Calu3 (cell line): ENCODE results near the gene DAP3. TPM values are rescaled to one million over a fixed set of nuclear protein-coding genes. Genes with fewer than 3 reads are reported as not detected.
"Not testable (repeated sequence)": the region's sequence is repeated elsewhere in the genome, so short reads cannot be mapped to it uniquely, and the experiment has no call there.

Source experiments
- BruUV-seq: library from RNA; stranded (reverse); fragments of 400-500 nt; replicated peaks from 2 replicates; lab custom pipeline; 2021; lab: Mats Ljungman, UMichigan
- CTCF ChIA-PET: fragments of 300-600 bp; sonication (Branson Sonifier 250); formaldehyde crosslinking; loops from one replicate; lab custom pipeline; 2022; ENCODE audit warnings: antibody characterized with exemption; lab: Charles Lee
- DNase-seq: peaks from one replicate; pipeline ENCODE4 v3.0.0; 2022
- H3K27ac Mint-ChIP-seq: one replicate; pipeline ENCODE4 v1.8.0; 2022; ENCODE audit warnings: mixed read lengths; ENCODE audit not compliant: unreplicated experiment
- H3K27me3 Mint-ChIP-seq: one replicate; pipeline ENCODE4 v1.8.0; 2022; ENCODE audit warnings: mixed read lengths; ENCODE audit not compliant: unreplicated experiment
- H3K36me3 Mint-ChIP-seq: one replicate; pipeline ENCODE4 v1.8.0; 2022; ENCODE audit warnings: mild to moderate bottlenecking, moderate library complexity, mixed read lengths; ENCODE audit not compliant: insufficient read depth, unreplicated experiment
- H3K4me1 Mint-ChIP-seq: one replicate; pipeline ENCODE4 v1.8.0; 2022; ENCODE audit warnings: mild to moderate bottlenecking, low read depth, mixed read lengths; ENCODE audit not compliant: unreplicated experiment
- H3K4me3 Mint-ChIP-seq: one replicate; pipeline ENCODE4 v1.8.0; 2022; ENCODE audit warnings: mild to moderate bottlenecking, low read depth, moderate library complexity, mixed read lengths; ENCODE audit not compliant: unreplicated experiment
- H3K9me3 Mint-ChIP-seq: one replicate; pipeline ENCODE4 v1.8.0; 2022; ENCODE audit warnings: low read depth, mixed read lengths; ENCODE audit not compliant: unreplicated experiment
- CTCF ChIP-seq: fragments of 200-600 bp; IDR thresholded peaks from one replicate; pipeline ENCODE4 v1.8.0; 2022; ENCODE audit warnings: antibody characterized with exemption; ENCODE audit not compliant: unreplicated experiment
- intact Hi-C: fragments of 100-400 bp; cut with micrococcal nuclease; formaldehyde crosslinking; loops from one replicate; pipeline ENCODE4 v1.10.0; 2022; ENCODE audit not compliant: unreplicated experiment
- total RNA-seq: library from RNA; stranded (reverse); gene quantifications from 2 replicates; pipeline ENCODE4 v1.2.3, GENCODE V29; 2022

The DAP3 gene
- total RNA-seq, 1 experiment from 2014 or later = 199 TPM

- Mint-ChIP-seq H3K4me1 (peaks cover 13% of the 10 kb centered on the region), H3K9me3 (no peaks in the 10 kb centered on the region), H3K27ac (no peak overlapping the region), H3K27me3 (no peaks in the 10 kb centered on the region), H3K36me3 (peaks cover 44% of the 10 kb centered on the region), H3K4me3 (no peak overlapping the region)
- no peak for DNase-seq
- CTCF ChIA-PET = no interaction called here
- intact Hi-C loops = no loop called here
- TF ChIP-seq CTCF = no peak
- BruUV-seq = no TSS peak
Observed at GRCh38 chr1:155680531-155680930, 8.4 kb upstream of the DAP3 start.

GRCh38 chr1:155681776-155682175 lies 7.1 kb upstream of the DAP3 start:
- peaks cover 44% of the 10 kb centered on the region for H3K36me3 Mint-ChIP-seq
- no peaks in the 10 kb centered on the region for H3K27me3 Mint-ChIP-seq
- CTCF ChIA-PET = interaction anchor here (0.9 kb wide), 1 partner anchor 30 kb away, joined by 3 read pairs; no protein-coding TSS in a partner anchor
- no TSS peak for BruUV-seq
- H3K4me1 Mint-ChIP-seq = peaks cover 25% of the 10 kb centered on the region
- no peaks in the 10 kb centered on the region for H3K9me3 Mint-ChIP-seq
- H3K4me3 Mint-ChIP-seq = no peak overlapping the region
- no peak for DNase-seq
- TF ChIP-seq CTCF = no peak
- intact Hi-C loops = no loop called here
- no peak overlapping the region for H3K27ac Mint-ChIP-seq

GRCh38 chr1:155687705-155688323 lies 1.1 kb upstream of the DAP3 start:
- Mint-ChIP-seq H3K4me3 (peak overlapping the region; percentile 100), H3K27ac (peak overlapping the region; percentile 98), H3K4me1 (peaks cover 35% of the 10 kb centered on the region), H3K36me3 (peaks cover 70% of the 10 kb centered on the region)
- DNase-seq, H3K9me3 Mint-ChIP-seq, H3K27me3 Mint-ChIP-seq, BruUV-seq, CTCF ChIA-PET, intact Hi-C loops: not testable (repeated sequence)

GRCh38 chr1:155688324-155689080 lies 389 bp upstream of the DAP3 start, which contains the start of gene YY1AP1:
Gene YY1AP1 (minus strand): TSS chr1:155688774. CDS start chr1:155680436, 8,338 bp downstream.
- BruUV-seq = no TSS peak

More at GRCh38 chr1:155688324-155689080, 389 bp upstream of the DAP3 start, which contains the start of gene YY1AP1:
- CTCF ChIA-PET = interaction anchor here (0.6 kb wide), 1 partner anchor 558 kb away, joined by 4 read pairs; no protein-coding TSS in a partner anchor
- intact Hi-C loops = no loop called here
- H3K27ac Mint-ChIP-seq = peak within 1 kb of the TSS; percentile 98
- H3K4me1 Mint-ChIP-seq = peaks cover 35% of the 10 kb centered on the region
- DNase-seq = peak; percentile 93
- peaks cover 3% of the 10 kb centered on the region for H3K9me3 Mint-ChIP-seq
- H3K27me3 Mint-ChIP-seq = no peaks in the 10 kb centered on the region
- peaks cover 74% of the 10 kb centered on the region for H3K36me3 Mint-ChIP-seq
- peak within 1 kb of the TSS; percentile 100 for H3K4me3 Mint-ChIP-seq
- TF ChIP-seq CTCF = no peak
